ENCODE results near the gene VSIR. TPM values are rescaled to one million over a fixed set of nuclear protein-coding genes. Genes with fewer than 3 reads are reported as not detected.
A peak's percentile ranks its signal among the peaks of the same experiment; 100 is the strongest.

VSIR gene
- total RNA-seq, 4 donors from 2014 or later = 34.1 to 51.7 (median 44.8) TPM

DNA sequence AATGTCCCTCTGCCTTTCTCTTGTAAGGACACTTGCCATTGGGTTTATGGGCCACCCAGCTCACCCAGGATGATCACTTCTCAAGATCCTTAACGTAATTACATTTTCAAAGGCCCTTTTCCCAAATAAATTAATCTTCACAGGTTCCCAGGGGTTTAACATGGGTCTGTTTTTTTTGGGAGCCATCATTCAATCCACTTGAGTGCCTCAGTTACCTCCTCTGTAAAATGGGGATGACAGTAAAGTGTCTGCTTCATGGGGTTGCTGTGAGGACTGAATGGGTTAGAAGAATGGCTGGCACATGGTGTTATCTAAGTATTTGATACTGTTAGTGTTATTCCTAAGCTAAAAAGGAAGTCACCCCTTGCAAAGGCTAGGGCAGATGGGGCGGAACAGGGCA is 61.1 kb downstream of the VSIR start:
- no peak overlapping the region for H3K4me3 ChIP-seq
- intact Hi-C loops (cut with DNase I) = loop anchor here (5.0 to 10.0 kb wide), 2 partner anchors 60 to 183 kb away; partner anchors contain the start of gene VSIR
- TF ChIP-seq CTCF (IDR thresholded peaks at IDR 0.05) (no peak), POLR2A (IDR thresholded peaks at IDR 0.05) (no peak)
- 75 to 100% methylated on average over 2 of the region's 2 CpGs for WGBS, 2 donors
- peak overlapping the region; percentile 87 to 98 (median 94) for H3K27ac ChIP-seq
- H3K27me3 ChIP-seq = no peaks in the 10 kb centered on the region
- peaks cover 38 to 62% (median 52%) of the 10 kb centered on the region in 3 donors for H3K4me1 ChIP-seq
- H3K9me3 ChIP-seq = no peaks in the 10 kb centered on the region
- no peak for DNase-seq
- H3K36me3 ChIP-seq = no peaks in the 10 kb centered on the region

DNA sequence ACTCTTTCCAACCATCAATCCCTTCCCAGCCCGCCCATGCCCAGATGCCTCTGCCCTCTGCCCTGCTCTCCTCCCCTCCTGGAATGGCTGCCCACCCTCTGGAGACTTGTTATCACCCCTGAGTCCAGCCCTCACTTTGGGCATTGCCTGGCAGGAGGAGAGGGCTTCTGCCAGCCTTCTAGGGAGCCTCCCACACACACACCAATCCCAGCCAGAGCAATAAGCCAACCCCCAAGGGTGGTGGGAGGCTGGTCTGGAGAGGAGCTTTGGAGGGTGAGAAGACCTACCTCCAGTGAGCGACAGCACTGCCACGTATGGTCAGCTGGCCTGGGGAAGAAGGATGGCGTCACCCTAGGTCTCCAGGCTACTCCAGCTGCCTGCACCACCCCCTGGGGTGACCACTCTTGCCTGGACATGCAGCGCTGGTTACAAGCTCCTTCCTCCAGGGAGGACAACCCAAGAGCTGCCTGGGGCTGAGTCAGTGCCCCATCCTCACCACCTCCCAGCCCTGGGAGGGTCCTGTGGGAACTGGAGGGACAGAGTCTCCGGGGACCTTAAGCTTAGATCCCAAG is 62.2 kb downstream of the VSIR start:
- H3K4me3 ChIP-seq = no peak overlapping the region
- no peaks in the 10 kb centered on the region for H3K36me3 ChIP-seq
- TF ChIP-seq POLR2A (IDR thresholded peaks at IDR 0.05) (no peak), CTCF (IDR thresholded peaks at IDR 0.05) (no peak)
- H3K9me3 ChIP-seq = no peaks in the 10 kb centered on the region
- peaks cover 38 to 52% (median 45%) of the 10 kb centered on the region in 3 donors for H3K4me1 ChIP-seq
- intact Hi-C loops (cut with DNase I) = loop anchor here (5.0 to 10.0 kb wide), 2 partner anchors 61 to 184 kb away; partner anchors contain the start of gene VSIR
- peak overlapping the region in 1 of 4 donors; percentile 9 for H3K27ac ChIP-seq
- no peaks in the 10 kb centered on the region for H3K27me3 ChIP-seq
- DNase-seq = no peak
- WGBS, 2 donors = 79 to 89% methylated on average over 1 to 3 of the region's 6 CpGs

DNA sequence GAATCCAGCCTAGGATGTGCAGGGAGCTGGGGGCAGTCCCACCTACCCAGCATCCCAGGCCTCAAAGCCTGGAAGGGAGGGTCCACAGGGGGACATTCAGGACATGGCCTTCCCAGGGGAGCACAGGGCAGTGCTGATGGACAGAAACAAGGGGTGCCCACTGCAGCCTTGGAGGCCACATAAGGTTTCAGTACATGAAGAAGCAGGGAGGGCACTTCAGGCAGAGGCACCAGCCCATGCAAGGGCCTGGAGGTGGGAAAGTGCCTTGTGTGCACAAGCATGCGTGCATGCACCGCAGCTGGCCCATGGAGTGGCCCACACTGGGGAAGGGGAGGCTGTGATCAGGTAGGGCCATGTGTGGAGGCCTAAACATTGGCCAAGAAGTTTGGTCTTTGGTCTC is 62.8 kb downstream of the VSIR start:
- intact Hi-C loops (cut with DNase I) = loop anchor here (5.0 to 10.0 kb wide), 2 partner anchors 62 to 184 kb away; partner anchors contain the start of gene VSIR
- DNase-seq = no peak
- WGBS, 2 donors = 94 to 100% methylated on average over 2 of the region's 2 CpGs
- Histone ChIP-seq H3K27me3 (no peaks in the 10 kb centered on the region), H3K36me3 (no peaks in the 10 kb centered on the region), H3K9me3 (no peaks in the 10 kb centered on the region), H3K27ac (peak overlapping the region in 1 of 4 donors; percentile 9), H3K4me3 (no peak overlapping the region), H3K4me1 (peaks cover 34 to 50% (median 39%) of the 10 kb centered on the region in 3 donors)
- no peak for TF ChIP-seq POLR2A (IDR thresholded peaks at IDR 0.05)
- TF ChIP-seq CTCF (IDR thresholded peaks at IDR 0.05) = no peak

GRCh38 chr10:71708897-71709882 is 64.1 kb downstream of the VSIR start:
- no peak for DNase-seq
- intact Hi-C loops (cut with DNase I) = loop anchor here (10.0 kb wide), 1 partner anchor 394 kb away; the partner anchor contains the start of gene SLC29A3
- 75 to 76% methylated on average over 8 to 26 of the region's 28 CpGs for WGBS, 2 donors
- Histone ChIP-seq H3K27me3 (no peaks in the 10 kb centered on the region), H3K27ac (no peak overlapping the region), H3K4me3 (no peak overlapping the region), H3K9me3 (no peaks in the 10 kb centered on the region), H3K4me1 (peaks cover 21 to 42% (median 26%) of the 10 kb centered on the region in 3 donors), H3K36me3 (no peaks in the 10 kb centered on the region)
- TF ChIP-seq POLR2A (IDR thresholded peaks at IDR 0.05) (no peak), CTCF (IDR thresholded peaks at IDR 0.05) (no peak)
